Activated CD4-positive, CD25-positive, alpha-beta regulatory T cell (primary cell): ENCODE results near the gene ZNF622.

ENCODE experiments used
- DNase-seq, 4 experiments: peaks; one replicate each; lab custom pipeline; 2025; lab: John Stamatoyannopoulos, UW

The ZNF622 gene

GRCh38 chr5:16430349-16431089, 35.1 kb downstream of the ZNF622 start:
- no peak for DNase-seq

GRCh38 chr5:16428359-16428758, 37.2 kb downstream of the ZNF622 start:
- DNase-seq = no peak

GRCh38 chr5:16427587-16427986, 38.0 kb downstream of the ZNF622 start:
- no peak for DNase-seq

GRCh38 chr5:16418471-16418922, 47.1 kb downstream of the ZNF622 start:
- no peak for DNase-seq

GRCh38 chr5:16417398-16418074, 48.1 kb downstream of the ZNF622 start:
- no peak for DNase-seq

GRCh38 chr5:16414861-16415260, 50.7 kb downstream of the ZNF622 start:
- DNase-seq = no peak

- no peak for DNase-seq
Observed at GRCh38 chr5:16413166-16413860, 52.3 kb downstream of the ZNF622 start.

GRCh38 chr5:16412556-16412955, 53.0 kb downstream of the ZNF622 start:
- DNase-seq = no peak

GRCh38 chr5:16411741-16412455, 53.7 kb downstream of the ZNF622 start:
- no peak for DNase-seq

GRCh38 chr5:16411235-16411634, 54.4 kb downstream of the ZNF622 start:
- DNase-seq = no peak

GRCh38 chr5:16410338-16410737, 55.3 kb downstream of the ZNF622 start:
- no peak for DNase-seq

- DNase-seq = no peak
Observed at GRCh38 chr5:16406630-16407029, 59.0 kb downstream of the ZNF622 start.

- no peak for DNase-seq
Observed at GRCh38 chr5:16406023-16406422, 59.6 kb downstream of the ZNF622 start.
